Activated T-helper 1 cell treated with anti-CD3 and anti-CD28 coated beads, Interleukin-12 subunit alpha, Interleukin-12 subunit beta, Interleukin-2, Interleukin-4 antibody, amounts not matched to agents 30 ng/mL and 10 ng/mL and 1 ng/mL, durations not matched to agents 14 hours and 24 hours and 36 hours (primary cell): ENCODE results near the gene USP13. TPM values are rescaled to one million over a fixed set of nuclear protein-coding genes. Genes with fewer than 3 reads are reported as not detected.
"Not testable (repeated sequence)": the region's sequence is repeated elsewhere in the genome, so short reads cannot be mapped to it uniquely, and the experiment has no call there.

Source experiments
- DNase-seq: peaks from one replicate; pipeline ENCODE4 v3.0.0; 2021; ENCODE audit warnings: low spot score
- H3K27ac Mint-ChIP-seq: one replicate; pipeline ENCODE4 v1.8.0; 2021; ENCODE audit warnings: mild to moderate bottlenecking, mixed read lengths
- H3K27me3 Mint-ChIP-seq: one replicate; pipeline ENCODE4 v1.8.0; 2022; ENCODE audit warnings: mild to moderate bottlenecking, moderate library complexity, mixed read lengths; ENCODE audit not compliant: insufficient read depth
- H3K36me3 Mint-ChIP-seq: one replicate; pipeline ENCODE4 v1.8.0; 2021; ENCODE audit warnings: low read depth, mixed read lengths
- H3K4me1 Mint-ChIP-seq: one replicate; pipeline ENCODE4 v1.8.0; 2021; ENCODE audit warnings: low read depth, mixed read lengths
- H3K4me3 Mint-ChIP-seq: one replicate; pipeline ENCODE4 v1.8.0; 2021; ENCODE audit warnings: mild to moderate bottlenecking, moderate library complexity, mixed read lengths
- H3K9me3 Mint-ChIP-seq: one replicate; pipeline ENCODE4 v1.8.0; 2021; ENCODE audit warnings: mixed read lengths
- intact Hi-C: fragments of 100-400 bp; cut with micrococcal nuclease; formaldehyde crosslinking; loops from one replicate; pipeline ENCODE4 v1.15.1; 2024
- total RNA-seq: library from RNA; stranded (reverse); gene quantifications from 2 replicates; pipeline ENCODE4 v1.2.3, GENCODE V29; 2022

The USP13 gene
- total RNA-seq, 1 donor from 2014 or later: 11.3 TPM

DNA sequence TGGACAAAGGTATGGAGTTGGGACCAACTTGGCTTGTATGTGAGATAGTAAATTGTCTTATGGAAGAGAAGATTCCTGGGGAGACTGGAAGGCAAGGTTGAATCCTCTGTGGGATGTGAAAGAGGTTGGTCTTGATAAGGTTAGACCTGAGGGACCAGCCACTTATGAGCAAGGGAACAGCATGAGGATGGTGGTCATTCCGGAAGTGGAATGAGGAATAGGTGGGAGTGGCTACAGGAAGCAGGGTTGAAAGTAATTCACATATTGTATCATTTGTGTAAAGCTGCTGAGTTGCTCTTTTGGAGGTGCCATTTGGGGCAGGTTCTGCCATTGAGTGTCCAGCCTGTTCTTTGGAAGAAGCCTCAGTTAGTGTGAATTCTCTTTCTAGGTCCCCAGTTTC, 13.2 kb downstream of the USP13 start:
- no peaks in the 10 kb centered on the region for H3K4me1 Mint-ChIP-seq
- no peak overlapping the region for H3K27ac Mint-ChIP-seq
- no peak overlapping the region for H3K4me3 Mint-ChIP-seq
- H3K27me3 Mint-ChIP-seq: no peaks in the 10 kb centered on the region
- no peaks in the 10 kb centered on the region for H3K9me3 Mint-ChIP-seq
- no peaks in the 10 kb centered on the region for H3K36me3 Mint-ChIP-seq
- intact Hi-C loops: no loop called here
- DNase-seq: no peak

- H3K9me3 Mint-ChIP-seq: no peaks in the 10 kb centered on the region
- no peaks in the 10 kb centered on the region for H3K4me1 Mint-ChIP-seq
- no peak for DNase-seq
- H3K27me3 Mint-ChIP-seq: no peaks in the 10 kb centered on the region
- H3K36me3 Mint-ChIP-seq: no peaks in the 10 kb centered on the region
- H3K4me3 Mint-ChIP-seq: no peak overlapping the region
- H3K27ac Mint-ChIP-seq: no peak overlapping the region
- intact Hi-C loops: no loop called here
Measured at GRCh38 chr3:179666436-179667035, 13.7 kb downstream of the USP13 start.

DNA sequence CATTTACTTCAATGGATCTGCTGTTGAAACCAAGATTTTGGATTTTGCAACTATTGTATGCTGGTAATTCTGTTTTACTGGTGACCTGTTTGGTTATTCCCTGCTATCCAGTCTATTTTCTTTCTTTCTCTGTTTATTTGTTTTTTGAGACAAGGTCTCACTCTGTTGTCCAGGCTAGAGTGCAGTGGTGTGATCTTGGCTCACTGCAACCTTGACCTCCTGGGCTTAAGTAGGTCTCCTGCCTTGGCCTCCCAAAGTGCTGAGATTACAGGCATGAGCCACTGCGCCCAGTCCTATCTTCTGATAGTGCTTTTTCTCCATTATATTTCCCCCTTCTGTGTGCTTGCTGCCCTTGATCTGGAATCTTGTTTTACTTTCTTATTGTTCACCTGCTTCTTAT, 15.6 kb downstream of the USP13 start:
- Mint-ChIP-seq H3K36me3 (no peaks in the 10 kb centered on the region), H3K27ac (no peak overlapping the region), H3K27me3 (no peaks in the 10 kb centered on the region), H3K4me3 (no peak overlapping the region), H3K4me1 (no peaks in the 10 kb centered on the region), H3K9me3 (no peaks in the 10 kb centered on the region)
- no peak for DNase-seq
- intact Hi-C loops: no loop called here

- Mint-ChIP-seq H3K4me3 (no peak overlapping the region), H3K27me3 (no peaks in the 10 kb centered on the region), H3K4me1 (no peaks in the 10 kb centered on the region), H3K27ac (no peak overlapping the region), H3K36me3 (no peaks in the 10 kb centered on the region), H3K9me3 (no peaks in the 10 kb centered on the region)
- no peak for DNase-seq
- intact Hi-C loops: no loop called here
Measured at GRCh38 chr3:179670311-179670710, 17.5 kb downstream of the USP13 start.

GRCh38 chr3:179671309-179671708, 18.5 kb downstream of the USP13 start:
- no peaks in the 10 kb centered on the region for H3K9me3 Mint-ChIP-seq
- no peaks in the 10 kb centered on the region for H3K36me3 Mint-ChIP-seq
- H3K4me3 Mint-ChIP-seq: no peak overlapping the region
- DNase-seq: no peak
- no peaks in the 10 kb centered on the region for H3K4me1 Mint-ChIP-seq
- intact Hi-C loops: no loop called here
- no peaks in the 10 kb centered on the region for H3K27me3 Mint-ChIP-seq
- no peak overlapping the region for H3K27ac Mint-ChIP-seq

DNA sequence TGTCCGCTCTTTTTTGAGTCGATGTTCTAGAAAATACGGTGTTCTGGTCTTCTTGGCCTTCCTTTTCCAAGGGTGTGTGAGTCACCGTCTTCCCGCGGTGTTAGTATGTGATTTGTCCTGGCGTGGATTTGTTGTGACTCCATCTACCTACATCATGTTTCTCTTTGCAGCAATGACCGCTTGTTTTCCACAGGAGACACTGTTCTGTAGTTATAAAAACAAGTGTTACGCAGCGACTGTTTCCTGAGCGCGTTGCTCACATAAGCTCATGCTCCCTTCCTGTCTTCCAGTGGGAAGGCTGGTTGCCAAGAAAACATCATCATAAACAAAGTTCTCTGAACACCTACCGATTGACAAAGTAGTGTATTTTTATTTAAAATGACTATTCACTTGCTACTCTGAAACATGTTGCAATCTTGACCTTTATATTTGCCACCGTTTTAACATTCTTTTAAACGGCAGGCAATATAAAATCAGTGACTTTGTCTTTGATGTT, 19.0 kb downstream of the USP13 start:
- intact Hi-C loops: no loop called here
- no peak overlapping the region for H3K27ac Mint-ChIP-seq

DNA sequence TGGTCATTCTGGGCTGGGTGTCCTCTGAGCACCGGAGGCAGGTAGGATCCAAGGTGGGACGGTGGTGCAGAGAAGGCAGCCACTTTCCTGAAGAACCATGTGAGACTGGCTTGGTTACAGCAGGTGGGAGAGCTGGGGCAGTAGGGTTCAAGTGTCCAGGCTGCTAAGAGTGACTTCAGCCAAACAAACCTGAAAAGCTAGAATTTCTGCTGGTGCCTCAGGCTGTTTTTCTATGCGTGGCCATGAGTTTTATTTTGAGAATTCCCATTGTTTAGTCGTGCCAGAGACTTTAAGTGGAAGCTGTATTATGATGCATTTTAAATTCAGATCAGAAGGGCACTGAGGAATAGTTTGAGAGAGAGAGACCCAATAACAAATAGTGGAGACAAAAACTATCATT, 20.1 kb downstream of the USP13 start:
- no peaks in the 10 kb centered on the region for H3K27me3 Mint-ChIP-seq
- intact Hi-C loops: no loop called here
- no peak overlapping the region for H3K27ac Mint-ChIP-seq

More for the DNA sequence above, 19.0 kb downstream of the USP13 start:
- H3K36me3 Mint-ChIP-seq: no peaks in the 10 kb centered on the region
- no peaks in the 10 kb centered on the region for H3K4me1 Mint-ChIP-seq
- no peaks in the 10 kb centered on the region for H3K27me3 Mint-ChIP-seq
- H3K9me3 Mint-ChIP-seq: no peaks in the 10 kb centered on the region
- H3K4me3 Mint-ChIP-seq: no peak overlapping the region
- DNase-seq: no peak

GRCh38 chr3:179673523-179673922, 20.7 kb downstream of the USP13 start:
- Mint-ChIP-seq H3K27me3 (no peaks in the 10 kb centered on the region), H3K36me3 (no peaks in the 10 kb centered on the region), H3K27ac (no peak overlapping the region), H3K9me3 (no peaks in the 10 kb centered on the region), H3K4me1 (no peaks in the 10 kb centered on the region), H3K4me3 (no peak overlapping the region)
- no peak for DNase-seq
- intact Hi-C loops: no loop called here

More for the DNA sequence above, 20.1 kb downstream of the USP13 start:
- no peak overlapping the region for H3K4me3 Mint-ChIP-seq
- H3K9me3 Mint-ChIP-seq: no peaks in the 10 kb centered on the region
- DNase-seq: no peak
- no peaks in the 10 kb centered on the region for H3K4me1 Mint-ChIP-seq
- H3K36me3 Mint-ChIP-seq: no peaks in the 10 kb centered on the region

DNA sequence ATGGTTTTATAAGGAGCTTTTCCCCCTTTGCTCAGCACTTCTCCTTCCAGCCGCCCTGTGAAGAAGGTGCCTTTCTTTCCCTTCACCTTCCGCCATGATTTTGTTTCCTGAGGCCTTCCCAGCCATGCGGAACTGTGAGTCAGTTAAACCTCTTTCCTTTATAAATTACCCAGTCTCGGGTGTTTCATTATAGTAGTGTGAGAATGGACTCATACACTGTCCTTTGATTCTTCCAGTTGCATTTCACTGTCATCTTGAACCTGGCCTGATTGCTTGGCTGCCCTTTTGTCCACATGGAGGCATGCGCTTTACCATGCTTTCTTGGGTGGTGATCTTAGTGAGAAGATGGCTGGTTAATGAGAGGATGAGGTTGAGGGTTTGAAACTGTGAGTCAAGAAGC, 23.2 kb downstream of the USP13 start:
- Mint-ChIP-seq H3K4me1 (no peaks in the 10 kb centered on the region), H3K27ac (no peak overlapping the region), H3K4me3 (no peak overlapping the region), H3K9me3 (no peaks in the 10 kb centered on the region), H3K36me3 (no peaks in the 10 kb centered on the region), H3K27me3 (no peaks in the 10 kb centered on the region)
- no peak for DNase-seq
- intact Hi-C loops: no loop called here

GRCh38 chr3:179677884-179678283, 25.0 kb downstream of the USP13 start:
- H3K27me3 Mint-ChIP-seq: no peaks in the 10 kb centered on the region
- intact Hi-C loops: no loop called here
- H3K9me3 Mint-ChIP-seq: no peaks in the 10 kb centered on the region
- no peaks in the 10 kb centered on the region for H3K4me1 Mint-ChIP-seq
- no peak overlapping the region for H3K27ac Mint-ChIP-seq
- H3K36me3 Mint-ChIP-seq: no peaks in the 10 kb centered on the region
- DNase-seq: no peak
- no peak overlapping the region for H3K4me3 Mint-ChIP-seq

DNA sequence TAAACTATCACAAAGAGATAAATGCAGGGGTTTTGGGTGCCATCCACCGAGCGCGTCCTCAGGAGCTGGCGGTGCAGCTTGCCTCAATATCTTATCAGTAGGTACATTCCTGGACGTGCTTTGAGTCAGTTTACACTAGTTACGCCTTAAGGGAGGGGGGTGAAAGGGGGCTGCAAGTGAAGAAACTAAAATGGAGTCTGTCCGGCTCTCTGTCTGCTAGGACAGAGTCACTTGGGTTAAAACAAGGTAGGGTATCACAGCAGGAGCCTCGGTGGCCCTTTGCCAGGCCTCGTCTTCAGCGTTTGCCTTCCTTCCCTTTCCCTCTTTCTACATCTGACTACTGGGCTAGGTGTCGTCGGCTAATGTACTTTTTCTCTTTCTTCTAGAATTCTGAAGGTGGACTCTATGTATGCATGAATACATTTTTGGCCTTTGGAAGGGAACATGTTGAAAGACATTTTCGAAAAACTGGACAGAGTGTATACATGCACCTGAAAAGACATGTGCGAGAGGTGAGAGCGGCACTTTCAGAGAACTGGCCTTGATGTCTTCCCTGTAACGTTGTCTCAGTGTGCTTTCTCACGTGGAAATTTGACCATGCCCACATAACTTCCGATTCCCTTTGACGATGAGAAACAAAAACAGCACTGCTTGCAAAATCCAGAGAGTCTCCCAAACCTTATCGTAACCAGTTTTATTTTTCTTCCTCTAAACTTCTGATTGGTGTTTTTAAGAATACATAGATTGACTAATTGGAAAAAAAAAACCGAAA, 28.8 kb downstream of the USP13 start:
- intact Hi-C loops: no loop called here
- Mint-ChIP-seq H3K27me3 (no peaks in the 10 kb centered on the region), H3K4me3 (no peak overlapping the region), H3K4me1 (no peaks in the 10 kb centered on the region), H3K9me3 (no peaks in the 10 kb centered on the region), H3K27ac (no peak overlapping the region), H3K36me3 (peaks cover 2% of the 10 kb centered on the region)
- no peak for DNase-seq

GRCh38 chr3:179682426-179683080, 29.7 kb downstream of the USP13 start:
- H3K27me3 Mint-ChIP-seq: no peaks in the 10 kb centered on the region
- peaks cover 2% of the 10 kb centered on the region for H3K36me3 Mint-ChIP-seq
- no peak overlapping the region for H3K27ac Mint-ChIP-seq
- no peak for DNase-seq
- H3K4me3 Mint-ChIP-seq: no peak overlapping the region
- no peaks in the 10 kb centered on the region for H3K9me3 Mint-ChIP-seq
- H3K4me1 Mint-ChIP-seq: no peaks in the 10 kb centered on the region
- intact Hi-C loops: no loop called here

DNA sequence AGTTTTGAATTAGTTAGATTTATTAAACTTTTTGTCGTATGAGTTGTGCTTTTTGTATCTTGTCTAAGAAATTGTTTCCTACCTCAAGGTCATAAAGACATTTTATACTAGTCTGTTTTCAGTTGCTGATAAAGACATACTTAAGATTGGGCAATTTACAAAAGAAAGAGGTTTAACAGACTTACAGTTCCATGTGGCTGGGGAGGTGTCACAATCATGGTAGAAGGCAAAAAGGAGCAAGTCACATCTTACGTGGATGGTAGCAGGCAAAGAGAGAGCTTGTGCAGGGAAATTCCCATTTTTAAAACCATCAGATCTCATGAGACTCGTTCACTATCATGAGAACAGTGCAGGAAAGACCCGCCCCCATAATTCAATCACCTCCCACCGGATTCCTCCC, 30.4 kb downstream of the USP13 start:
- H3K27ac Mint-ChIP-seq, H3K27me3 Mint-ChIP-seq, H3K4me1 Mint-ChIP-seq, DNase-seq, intact Hi-C loops, H3K36me3 Mint-ChIP-seq, H3K4me3 Mint-ChIP-seq, H3K9me3 Mint-ChIP-seq: not testable (repeated sequence)
